Measurements from ENCODE around the gene QPCTL. TPM values are rescaled to one million over a fixed set of nuclear protein-coding genes. Genes with fewer than 3 reads are reported as not detected.

QPCTL gene
- total and polyA plus RNA-seq, 9 of the 15 experiments (the other 6 are each of a cell fraction or from before 2014, with no cell fraction given): 0.99 to 31.3 (median 12.7) TPM

DNA sequence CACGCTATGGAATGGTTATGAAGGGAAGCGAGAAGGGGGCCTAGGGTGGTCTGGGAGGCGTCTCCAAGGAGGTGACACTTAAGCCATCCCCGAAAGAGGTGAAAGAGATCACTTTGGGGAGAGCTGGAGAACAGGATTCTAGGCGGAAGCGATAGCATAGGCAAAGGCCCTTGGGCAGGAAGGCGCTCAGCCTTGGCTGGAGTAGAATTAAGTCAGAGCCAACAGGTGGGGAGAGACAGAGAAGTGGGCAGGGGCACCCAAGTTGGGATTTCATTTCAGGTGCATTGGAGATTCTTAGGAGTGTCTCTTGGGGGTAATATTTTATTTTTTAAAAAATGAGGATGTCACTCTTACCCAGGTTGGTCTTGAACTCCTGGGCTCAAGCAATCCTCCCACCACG is 10.3 kb upstream of the QPCTL start:
- BruUV-seq (replicated peaks): no TSS peak
- ChIA-PET POLR2A (interaction anchor here (1.0 to 3.1 kb wide), 5 partner anchors 10 to 89 kb away, joined by 3 to 15 read pairs (median 3); partner anchors contain the start of genes QPCTL, SIX5 and SNRPD2), CTCF (ENCODE audit: low intra/inter-chr PET ratio) (interaction anchor here (0.7 to 1.3 kb wide), 2 partner anchors 11 to 14 kb away, joined by 3 read pairs; partner anchors contain the start of gene GIPR)
- intact Hi-C loops (cut with micrococcal nuclease) (loop anchor here (2.0 kb wide), 1 partner anchor 39 kb away; no protein-coding TSS in a partner anchor), in situ Hi-C loops (cut with MboI) (loop anchor here (5.0 kb wide), 1 partner anchor 85 kb away; no protein-coding TSS in a partner anchor)
- Histone ChIP-seq H3K9me1 (ENCODE audit: control insufficient read depth, insufficient read depth, low read length) (peaks cover 4% of the 10 kb centered on the region), H3K9me3 (replicated peaks; ENCODE audit: control insufficient read depth, insufficient read depth, low read depth, low read length) (no peaks in the 10 kb centered on the region), H3K36me3 (ENCODE audit: control insufficient read depth, insufficient read depth, low read length) (peaks cover 60% of the 10 kb centered on the region; the same call in 2 of the 3 replicates), H3K27ac (ENCODE audit: extremely low read depth, low read depth, low read length) (no peak overlapping the region), H4K20me1 (replicated peaks; ENCODE audit: control insufficient read depth, insufficient read depth, low read length) (0 out of 2 replicates have a peak, but pooled peaks cover 4% of the 10 kb centered on the region), H3K4me2 (ENCODE audit: insufficient read depth, low read length) (peak overlapping the region; percentile 55; the same call in 1 of the 2 replicates), H3K27me3 (ENCODE audit: control insufficient read depth in 2 of 2, insufficient read depth in 2 of 2, low read length in 2 of 2) (no peaks in the 10 kb centered on the region), H3K4me1 (replicated peaks in 1 of 2; ENCODE audit: control insufficient read depth in 2 of 2, insufficient read depth in 2 of 2, low read length in 2 of 2) (peaks cover 3 to 20% of the 10 kb centered on the region in 2 experiments; a peak in 2 of 5 replicates), H3K9ac (ENCODE audit: insufficient read depth in 1 of 2, low read depth in 2 of 2, low read length in 2 of 2) (peak overlapping the region; percentile 26 to 84; a peak in 1 of 4 replicates), H3K4me3 (0 out of 2 replicates have a peak overlapping the region, but pooled peaks have one; percentile 20), H2AFZ (ENCODE audit: low read depth, low read length) (no peak overlapping the region), H3K79me2 (ENCODE audit: control insufficient read depth, insufficient read depth, low read length) (no peaks in the 10 kb centered on the region)
- FAIRE-seq (no peak), ATAC-seq (peak; percentile 3; the same call in 2 of the 3 replicates), DNase-seq (ENCODE audit: extremely low read depth in 1 of 4, low spot score in 3 of 4) (no peak)
- 66% methylated on average over 8 of the region's 8 CpGs for WGBS (ENCODE audit: insufficient coverage, low coverage, missing lambda C conversion rate)
- TF ChIP-seq KLF10 (CRISPR knock-in tag; IDR thresholded peaks at IDR 0.05): no peak
- TF ChIP-seq SUPT5H (IDR thresholded peaks at IDR 0.05): 0 out of 2 replicates have a peak, but pooled peaks have one; percentile 43
- TF ChIP-seq, protein P1, sequence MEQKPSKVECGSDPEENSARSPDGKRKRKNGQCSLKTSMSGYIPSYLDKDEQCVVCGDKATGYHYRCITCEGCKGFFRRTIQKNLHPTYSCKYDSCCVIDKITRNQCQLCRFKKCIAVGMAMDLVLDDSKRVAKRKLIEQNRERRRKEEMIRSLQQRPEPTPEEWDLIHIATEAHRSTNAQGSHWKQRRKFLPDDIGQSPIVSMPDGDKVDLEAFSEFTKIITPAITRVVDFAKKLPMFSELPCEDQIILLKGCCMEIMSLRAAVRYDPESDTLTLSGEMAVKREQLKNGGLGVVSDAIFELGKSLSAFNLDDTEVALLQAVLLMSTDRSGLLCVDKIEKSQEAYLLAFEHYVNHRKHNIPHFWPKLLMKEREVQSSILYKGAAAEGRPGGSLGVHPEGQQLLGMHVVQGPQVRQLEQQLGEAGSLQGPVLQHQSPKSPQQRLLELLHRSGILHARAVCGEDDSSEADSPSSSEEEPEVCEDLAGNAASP (IDR thresholded peaks at IDR 0.05): no peak
- TF ChIP-seq SP2 (IDR thresholded peaks at IDR 0.05; ENCODE audit: extremely low read depth, low read depth, low read length, poor library complexity, severe bottlenecking): peak; percentile 4

Data from K562 (cell line).